Stomach (tissue), 9 donors: Measurements from ENCODE around the gene ZNF627. TPM values are rescaled to one million over a fixed set of nuclear protein-coding genes. Genes with fewer than 3 reads are reported as not detected.
"Not testable (repeated sequence)": the region's sequence is repeated elsewhere in the genome, so short reads cannot be mapped to it uniquely, and the experiment has no call there.

Experiments used
- DNase-seq, 2 donors: peaks; one replicate each; pipeline versions ENCODE4 v3.0.0 to v3.0.0-alpha.2; 2013 to 2019
- H3K27ac ChIP-seq, 5 donors: fragments of 200-600 bp in 4 of 5; sonication (generic) in 4 of 5; one replicate each; pipeline ENCODE4 v1.5.1; 2013 to 2019; ENCODE audit warnings: mild to moderate bottlenecking in 1 of 5, moderate library complexity in 1 of 5
- H3K27me3 ChIP-seq, 3 donors: fragments of 200-600 bp; sonication (generic); one replicate each; pipeline ENCODE4 v1.5.1; 2017 to 2019; ENCODE audit warnings: mixed run types in 1 of 3
- H3K36me3 ChIP-seq, 4 donors: fragments of 200-600 bp; sonication (generic); 1 replicate in 3 of 4; 2 replicates in 1 of 4; pipeline ENCODE4 v1.5.1; 2016 to 2019
- H3K4me1 ChIP-seq, 4 donors: fragments of 200-600 bp; sonication (generic); one replicate each; pipeline ENCODE4 v1.5.1; 2016 to 2019
- H3K4me3 ChIP-seq, 4 donors: fragments of 200-600 bp; sonication (generic) in 3 of 4; one replicate each; pipeline ENCODE4 v1.5.1; 2016 to 2019; ENCODE audit warnings: mild to moderate bottlenecking in 1 of 4
- H3K9me3 ChIP-seq, 4 donors: fragments of 200-600 bp; sonication (generic); one replicate each; pipeline ENCODE4 v1.5.1; 2016 to 2019
- CTCF ChIP-seq, 7 experiments: fragments of 450-650 bp in 4 of 7; fragments of 200-600 bp in 3 of 7; sonication (generic) in 3 of 7; IDR thresholded peaks; one replicate each; pipeline ENCODE4 v1.5.1; 2016 to 2019; ENCODE audit warnings: antibody characterized with exemption in 7 of 7, control low read depth in 2 of 7, mild to moderate bottlenecking in 1 of 7
- EP300 ChIP-seq: sonication (generic); formaldehyde crosslinking; IDR thresholded peaks from one replicate; pipeline ENCODE4 v1.6.1; 2017; ENCODE audit warnings: antibody characterized with exemption
- POLR2A ChIP-seq, 4 donors: fragments of 450-650 bp; IDR thresholded peaks; one replicate each; pipeline ENCODE4 v1.6.1; 2016; ENCODE audit warnings: antibody characterized with exemption in 4 of 4, control low read depth in 2 of 4, mild to moderate bottlenecking in 1 of 4, moderate library complexity in 1 of 4
- POLR2AphosphoS5 ChIP-seq, 3 donors: sonication (generic); formaldehyde crosslinking; IDR thresholded peaks; one replicate each; pipeline ENCODE4 v1.6.1; 2016; ENCODE audit warnings: antibody characterized with exemption in 3 of 3
- WGBS, 5 donors: extraction: QIAGEN DNeasy Blood & Tissue Kit in 3 of 5; methylation state at CpG; one replicate each; pipeline versions ENCODE4 v1.1.5 to v1.1.7; 2013 to 2018; 5-methylcytosine and 5-hydroxymethylcytosine counted together
- intact Hi-C: fragments of 100-400 bp; cut with DNase I; formaldehyde crosslinking; loops from one replicate; pipeline ENCODE4 v1.15.1; 2023; ENCODE audit warnings: low total_unique reads
- polyA plus RNA-seq, 3 donors: library from polyadenylated mRNA; stranded (reverse); fragments of 200-250 nt; gene quantifications; one replicate each; pipeline ENCODE4 v1.2.3, GENCODE V29; 2013
- total RNA-seq, 5 donors: library from RNA; depleted of rRNA; stranded (reverse); fragments of >200 nt; gene quantifications; one replicate each; pipeline versions ENCODE4 v1.1.0 to v1.2.3, GENCODE V29; 2014 to 2016
- donor health status: healthy with polysubstance abuse.
- donor health status: Bipolar disorder and iron deficiency.
- donor health status: healthy.

The ZNF627 gene
- total and polyA plus RNA-seq, 8 donors = 1.4 to 21.7 (median 6.4) TPM; not detected in 1

GRCh38 chr19:11570039-11570462 lies 27.2 kb upstream of the ZNF627 start:
- Histone ChIP-seq H3K27ac (no peak overlapping the region), H3K9me3 (no peaks in the 10 kb centered on the region), H3K36me3 (peaks cover 0 to 6% (median 0%) of the 10 kb centered on the region in 4 donors), H3K4me1 (no peaks in the 10 kb centered on the region), H3K4me3 (no peak overlapping the region), H3K27me3 (no peaks in the 10 kb centered on the region)
- WGBS, 5 donors = 53 to 69% (median 66%) methylated on average over 5 of the region's 5 CpGs
- no peak for DNase-seq
- intact Hi-C loops = no loop called here
- TF ChIP-seq EP300 (no peak), CTCF (IDR thresholded peaks at IDR 0.05) (no peak), POLR2A (IDR thresholded peaks at IDR 0.05) (no peak), POLR2AphosphoS5 (IDR thresholded peaks at IDR 0.05) (no peak)

DNA sequence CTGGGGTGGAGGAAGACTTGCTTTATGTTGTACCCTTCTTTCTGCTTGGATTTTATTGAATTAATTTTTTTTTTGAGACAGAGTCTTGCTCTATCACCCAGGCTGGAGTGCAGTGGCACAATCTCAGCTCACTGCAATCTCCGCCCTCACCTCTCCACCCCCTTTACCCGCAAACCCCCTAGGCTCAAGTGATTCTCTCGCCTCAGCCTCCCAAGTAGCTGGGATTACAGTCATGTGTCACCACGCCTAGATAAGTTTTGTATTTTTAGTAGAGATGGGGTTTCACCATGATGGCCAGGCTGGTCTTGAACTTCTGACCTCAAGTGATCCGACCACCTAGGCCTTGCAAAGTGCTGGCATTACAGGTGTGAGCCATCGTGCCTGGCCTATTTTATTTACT lies 23.9 kb upstream of the ZNF627 start:
- H3K9me3 ChIP-seq, DNase-seq, H3K27me3 ChIP-seq, H3K4me3 ChIP-seq, H3K27ac ChIP-seq, intact Hi-C loops: not testable (repeated sequence)
- peaks cover 0 to 18% (median 5%) of the 10 kb centered on the region in 4 donors for H3K36me3 ChIP-seq
- H3K4me1 ChIP-seq = peaks cover 5 to 13% (median 10%) of the 10 kb centered on the region in 4 donors
- 73 to 80% (median 75%) methylated on average over 6 of the region's 6 CpGs for WGBS, 5 donors

- H3K36me3 ChIP-seq = peaks cover 0 to 18% (median 5%) of the 10 kb centered on the region in 4 donors
- H3K4me1 ChIP-seq = peaks cover 8 to 17% (median 14%) of the 10 kb centered on the region in 4 donors
- H3K4me3 ChIP-seq, H3K9me3 ChIP-seq, H3K27ac ChIP-seq, H3K27me3 ChIP-seq, intact Hi-C loops, DNase-seq: not testable (repeated sequence)
- 85 to 100% (median 97%) methylated on average over 4 of the region's 4 CpGs for WGBS, 5 donors
These were observed 23.5 kb upstream of the ZNF627 start for GRCh38 chr19:11573763-11574162.

GRCh38 chr19:11574689-11575088 lies 22.6 kb upstream of the ZNF627 start:
- 54 to 89% (median 83%) methylated on average over 4 to 9 of the region's 9 CpGs for WGBS, 5 donors
- no peak for DNase-seq
- H3K9me3 ChIP-seq = no peaks in the 10 kb centered on the region
- peaks cover 0 to 14% (median 0%) of the 10 kb centered on the region in 3 donors for H3K27me3 ChIP-seq
- H3K27ac ChIP-seq = no peak overlapping the region
- peaks cover 12 to 26% (median 24%) of the 10 kb centered on the region in 4 donors for H3K4me1 ChIP-seq
- TF ChIP-seq POLR2AphosphoS5 (IDR thresholded peaks at IDR 0.05) = no peak
- TF ChIP-seq CTCF (IDR thresholded peaks at IDR 0.05) = no peak
- no peak for TF ChIP-seq EP300
- no peak for TF ChIP-seq POLR2A (IDR thresholded peaks at IDR 0.05)
- H3K4me3 ChIP-seq = no peak overlapping the region
- H3K36me3 ChIP-seq = peaks cover 0 to 18% (median 5%) of the 10 kb centered on the region in 4 donors
- intact Hi-C loops = no loop called here

- no peak overlapping the region for H3K27ac ChIP-seq
These were observed 21.1 kb upstream of the ZNF627 start for GRCh38 chr19:11576227-11576626.

More at GRCh38 chr19:11576227-11576626, 21.1 kb upstream of the ZNF627 start:
- Histone ChIP-seq H3K36me3 (peaks cover 0 to 18% (median 5%) of the 10 kb centered on the region in 4 donors), H3K4me1 (peaks cover 12 to 40% (median 37%) of the 10 kb centered on the region in 4 donors), H3K27me3 (peaks cover 0 to 16% (median 0%) of the 10 kb centered on the region in 3 donors), H3K4me3 (no peak overlapping the region), H3K9me3 (no peaks in the 10 kb centered on the region)
- no peak for DNase-seq
- 82 to 91% (median 89%) methylated on average over 15 of the region's 15 CpGs for WGBS, 5 donors
- intact Hi-C loops = no loop called here
- TF ChIP-seq POLR2AphosphoS5 (IDR thresholded peaks at IDR 0.05) (no peak), CTCF (IDR thresholded peaks at IDR 0.05) (no peak), EP300 (no peak), POLR2A (IDR thresholded peaks at IDR 0.05) (no peak)
